GM18870 (cell line): ENCODE data around the gene ACOT11.

Experiments used
- ATAC-seq: cut with Tn5 transposase; IDR thresholded peaks from one replicate; pipeline ENCODE4 v1.9.1; 2021; ENCODE audit warnings: moderate library complexity; ENCODE audit not compliant: unreplicated experiment

ACOT11 gene

GRCh38 chr1:54559771-54560231 lies 11.8 kb downstream of the ACOT11 start:
- ATAC-seq: no peak

- no peak for ATAC-seq
Observed at GRCh38 chr1:54564312-54565112, 16.5 kb downstream of the ACOT11 start.

GRCh38 chr1:54565113-54565501 lies 17.1 kb downstream of the ACOT11 start:
- ATAC-seq: no peak

GRCh38 chr1:54566438-54567141 lies 18.6 kb downstream of the ACOT11 start:
- ATAC-seq: no peak

GRCh38 chr1:54567961-54568360 lies 19.9 kb downstream of the ACOT11 start:
- ATAC-seq: no peak

- ATAC-seq: no peak
Observed at GRCh38 chr1:54569339-54569738, 21.3 kb downstream of the ACOT11 start.

GRCh38 chr1:54570161-54570560 lies 22.1 kb downstream of the ACOT11 start:
- ATAC-seq: no peak

GRCh38 chr1:54571326-54571725 lies 23.3 kb downstream of the ACOT11 start:
- ATAC-seq: no peak

- no peak for ATAC-seq
Observed at GRCh38 chr1:54571803-54572541, 23.9 kb downstream of the ACOT11 start.

GRCh38 chr1:54572542-54572850 lies 24.5 kb downstream of the ACOT11 start:
- no peak for ATAC-seq

- no peak for ATAC-seq
Observed at GRCh38 chr1:54574158-54574778, 26.2 kb downstream of the ACOT11 start.

- ATAC-seq: no peak
Observed at GRCh38 chr1:54575161-54575560, 27.1 kb downstream of the ACOT11 start.

GRCh38 chr1:54575605-54576290 lies 27.7 kb downstream of the ACOT11 start:
- no peak for ATAC-seq

- no peak for ATAC-seq
Observed at GRCh38 chr1:54577612-54578011, 29.6 kb downstream of the ACOT11 start.

- ATAC-seq: no peak
Observed at GRCh38 chr1:54579337-54579781, 31.3 kb downstream of the ACOT11 start.

- ATAC-seq: no peak
Observed at GRCh38 chr1:54580856-54581550, 33.0 kb downstream of the ACOT11 start.

- no peak for ATAC-seq
Observed at GRCh38 chr1:54581621-54582035, 33.6 kb downstream of the ACOT11 start.

- ATAC-seq: no peak
Observed at GRCh38 chr1:54582566-54583306, 34.7 kb downstream of the ACOT11 start.

- ATAC-seq: no peak
Observed at GRCh38 chr1:54583307-54583686, 35.3 kb downstream of the ACOT11 start.
